ENCODE results near the gene TTC4. TPM values are rescaled to one million over a fixed set of nuclear protein-coding genes. Genes with fewer than 3 reads are reported as not detected.

Gene TTC4
- total RNA-seq = 16.7 TPM
- long read RNA-seq, transcript TTC4-201 (10 exons, 2,395 nt) = major isoform, 36 of 43 reads
- long read RNA-seq, partial matches to known transcripts = 1 of 43 reads
- long read RNA-seq, other reads (novel, unspliced or antisense) = 5 of 43 reads

GRCh38 chr1:54715493-54716298, at the start of gene TTC4:
Gene TTC4, plus strand, starts transcription at chr1:54715861. Its CDS starts 48 bp downstream, at chr1:54715909.
- DNase-seq (ENCODE audit: low spot score) = peak; percentile 93
- intact Hi-C loops (cut with DNase I) = no loop called here

GRCh38 chr1:54666333-54666732, 49.3 kb upstream of the TTC4 start:
- intact Hi-C loops (cut with DNase I) = no loop called here
- no peak for DNase-seq (ENCODE audit: low spot score)

DNA sequence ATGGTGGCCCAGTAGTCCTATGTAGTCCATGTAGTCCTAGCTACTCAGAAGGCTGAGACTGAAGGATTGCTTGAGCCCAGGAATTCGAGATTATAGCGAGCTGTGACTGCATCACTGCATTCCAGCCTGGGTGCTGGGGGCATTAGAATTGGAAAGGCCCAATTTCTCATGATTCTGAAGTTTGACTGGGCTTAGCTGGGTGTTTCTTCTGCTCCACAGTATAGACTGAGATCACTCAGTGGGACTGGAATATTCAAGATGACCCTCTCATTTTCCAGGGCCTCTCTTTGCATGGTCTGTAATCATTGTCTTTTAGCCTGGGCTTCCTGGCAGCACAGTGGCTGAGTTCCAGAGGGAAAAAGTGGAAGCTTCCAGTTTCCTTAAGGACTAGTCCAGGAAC, 47.9 kb upstream of the TTC4 start:
- DNase-seq (ENCODE audit: low spot score) = no peak
- intact Hi-C loops (cut with DNase I) = no loop called here

GRCh38 chr1:54668567-54668966, 47.1 kb upstream of the TTC4 start:
- intact Hi-C loops (cut with DNase I) = no loop called here
- no peak for DNase-seq (ENCODE audit: low spot score)

DNA sequence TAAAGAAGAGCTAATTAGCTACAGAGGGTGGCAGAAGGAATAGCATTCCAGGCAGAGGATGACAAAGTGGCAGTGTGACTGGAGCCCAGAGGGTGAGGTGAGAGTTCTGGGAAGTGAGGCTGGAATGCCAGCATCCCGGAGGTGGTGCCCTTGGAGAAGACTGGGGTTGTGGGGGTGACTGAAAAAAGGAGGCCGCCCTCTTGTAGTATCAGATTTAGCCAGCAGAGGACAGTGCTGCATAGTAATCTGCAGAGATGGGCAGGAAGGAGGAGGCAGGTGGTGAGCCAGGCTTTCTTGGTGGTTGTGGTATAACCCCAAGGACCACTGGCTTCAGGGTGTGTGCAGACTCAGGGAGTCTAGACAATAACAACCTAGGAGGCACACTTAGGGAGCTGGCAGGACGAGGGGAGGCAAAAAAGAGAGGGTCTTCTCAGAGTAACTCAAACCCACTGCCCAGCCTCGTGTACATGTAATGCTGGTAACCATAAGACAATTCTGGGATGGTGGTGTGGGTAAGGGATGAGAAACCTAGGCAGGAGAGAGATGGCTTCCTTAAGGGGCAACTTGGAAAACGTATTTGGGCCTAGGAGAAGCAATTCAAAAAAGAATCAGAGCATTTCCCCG, 43.6 kb upstream of the TTC4 start:
- DNase-seq (ENCODE audit: low spot score) = no peak
- intact Hi-C loops (cut with DNase I) = no loop called here

DNA sequence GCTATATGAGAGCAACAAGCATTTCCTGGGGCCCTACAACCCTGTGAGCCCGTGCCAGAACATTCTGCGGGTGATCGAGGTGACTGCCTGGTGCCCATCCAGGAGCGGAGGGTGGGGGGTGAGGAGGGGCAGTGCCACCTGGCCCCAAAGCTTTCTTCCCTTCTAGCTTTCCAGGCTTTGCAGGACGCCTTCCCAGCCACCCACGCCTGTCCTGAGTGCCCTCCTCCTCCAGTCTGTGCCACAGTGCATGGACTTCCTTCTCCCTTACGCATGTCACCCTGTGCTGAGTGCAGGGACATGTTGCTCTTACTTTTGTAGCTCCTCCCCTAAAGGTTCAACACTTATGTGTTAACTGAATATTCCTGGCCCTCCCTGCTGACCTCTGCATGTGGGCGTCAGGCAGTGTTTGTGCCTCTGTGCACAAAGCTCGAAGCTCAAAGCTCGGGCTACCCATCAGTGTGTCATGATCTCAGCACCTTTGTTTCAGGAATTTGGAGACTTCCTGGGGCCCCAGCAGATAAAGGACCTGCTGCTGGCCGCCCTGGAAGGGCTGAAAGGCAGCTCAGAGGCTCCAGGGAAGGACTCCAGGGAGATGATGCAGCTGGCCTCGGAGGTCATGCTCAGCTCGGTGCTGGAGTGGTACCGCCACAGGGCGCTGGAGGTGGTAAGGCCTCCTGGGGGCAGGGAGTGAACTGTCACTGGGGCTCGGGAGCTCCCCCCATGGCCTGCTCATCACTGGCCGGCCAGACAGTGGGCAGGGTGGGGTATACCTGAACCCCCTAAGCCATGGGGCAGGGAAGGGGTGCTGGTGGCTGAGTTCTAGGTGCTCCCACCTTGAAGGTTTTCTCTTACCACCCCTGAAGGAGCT, 36.7 kb upstream of the TTC4 start:
- no peak for DNase-seq (ENCODE audit: low spot score)
- intact Hi-C loops (cut with DNase I) = no loop called here

DNA sequence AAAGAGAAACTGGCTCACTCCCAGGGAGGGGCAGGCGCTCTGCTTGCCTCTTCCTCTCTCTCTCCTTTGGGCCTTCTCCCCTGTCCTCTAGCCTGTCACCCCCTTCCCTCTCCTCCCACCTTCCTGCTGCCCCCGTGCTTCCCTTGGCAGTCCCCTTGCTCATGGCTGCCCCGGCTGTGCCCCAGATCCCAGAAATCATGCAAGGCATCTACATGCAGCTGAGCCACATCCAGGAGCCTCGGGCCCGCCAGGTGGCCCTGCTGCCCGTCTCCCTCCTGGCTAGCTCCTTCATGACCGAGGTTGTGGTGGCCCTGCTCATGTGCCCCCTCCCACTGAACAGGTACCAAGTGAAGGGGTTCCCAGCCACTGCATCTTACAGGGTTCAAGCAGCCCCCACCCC, 36.0 kb upstream of the TTC4 start:
- intact Hi-C loops (cut with DNase I) = no loop called here
- no peak for DNase-seq (ENCODE audit: low spot score)

GRCh38 chr1:54680387-54680786, 35.3 kb upstream of the TTC4 start:
- intact Hi-C loops (cut with DNase I) = no loop called here
- no peak for DNase-seq (ENCODE audit: low spot score)

DNA sequence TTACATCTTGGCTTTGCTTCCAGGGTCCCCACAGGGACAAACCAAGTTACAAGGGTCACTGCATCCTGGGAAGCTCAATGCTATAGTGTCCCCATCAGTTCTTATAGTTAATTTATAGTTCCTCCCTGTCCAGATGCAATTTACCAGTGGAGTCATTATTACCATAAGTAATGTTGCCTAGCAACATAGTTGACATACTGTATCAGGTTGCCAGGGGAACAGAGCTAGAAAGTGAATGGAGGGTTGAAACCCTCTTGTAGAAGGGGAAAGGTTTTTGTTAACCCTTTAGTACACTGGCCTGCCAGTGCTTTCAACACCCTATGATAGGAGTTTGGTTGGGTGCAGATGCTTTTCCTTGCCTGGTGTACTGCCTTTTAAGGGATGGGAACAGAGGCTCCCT, 34.3 kb upstream of the TTC4 start:
- intact Hi-C loops (cut with DNase I) = no loop called here

GRCh38 chr1:54683453-54683852, 32.2 kb upstream of the TTC4 start:
- no peak for DNase-seq (ENCODE audit: low spot score)
- intact Hi-C loops (cut with DNase I) = no loop called here

More for the DNA sequence above, 34.3 kb upstream of the TTC4 start:
- no peak for DNase-seq (ENCODE audit: low spot score)

DNA sequence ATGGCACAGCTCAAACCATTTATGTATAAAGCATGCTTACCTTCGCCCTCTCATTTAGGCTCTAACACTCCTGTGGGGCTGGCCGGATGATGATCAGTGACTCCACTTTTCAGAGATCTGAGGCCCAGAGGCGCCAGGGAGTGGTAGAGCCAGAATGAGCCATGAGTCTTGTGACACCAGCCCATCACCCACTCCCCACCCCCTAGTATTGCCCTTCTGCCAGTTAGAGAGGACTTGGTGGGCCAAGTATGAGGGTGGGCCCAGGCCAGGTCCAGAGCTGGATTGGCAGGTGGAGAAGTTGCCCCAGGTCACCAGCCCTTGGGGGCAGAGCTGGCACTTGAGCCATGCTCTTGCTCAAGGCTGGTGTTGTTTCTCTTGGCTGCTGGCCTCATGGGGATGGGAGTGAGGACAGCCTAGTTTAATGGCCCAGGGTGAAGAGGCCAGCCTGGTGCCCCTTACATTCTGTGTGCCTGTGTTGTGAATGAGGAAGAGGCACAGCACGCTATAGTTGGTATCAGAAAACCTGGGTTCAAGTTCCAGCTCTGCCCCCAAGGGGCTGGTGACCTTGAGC, 30.2 kb upstream of the TTC4 start:
- intact Hi-C loops (cut with DNase I) = no loop called here

DNA sequence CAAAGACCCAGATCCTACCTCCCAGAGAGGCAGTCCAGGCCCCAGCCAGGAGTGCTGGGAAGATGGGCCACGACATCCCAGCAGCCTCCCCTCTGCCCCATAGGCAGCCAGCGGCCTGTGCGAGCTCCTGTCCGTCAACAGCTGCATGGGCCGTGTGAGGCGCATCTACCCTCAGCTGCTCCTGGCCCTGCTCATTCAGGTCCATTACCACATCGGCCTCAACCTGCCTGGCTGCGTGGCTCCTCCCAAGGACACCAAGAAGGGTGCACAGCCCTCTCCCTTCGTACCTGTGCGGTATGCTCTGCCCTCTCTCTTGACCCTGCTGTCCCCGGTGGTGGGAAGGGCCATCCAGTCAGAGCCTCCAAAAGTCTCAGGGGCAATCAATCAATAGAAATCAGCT, 29.5 kb upstream of the TTC4 start:
- DNase-seq (ENCODE audit: low spot score) = no peak
- intact Hi-C loops (cut with DNase I) = no loop called here

More for the DNA sequence above, 30.2 kb upstream of the TTC4 start:
- DNase-seq (ENCODE audit: low spot score) = no peak

DNA sequence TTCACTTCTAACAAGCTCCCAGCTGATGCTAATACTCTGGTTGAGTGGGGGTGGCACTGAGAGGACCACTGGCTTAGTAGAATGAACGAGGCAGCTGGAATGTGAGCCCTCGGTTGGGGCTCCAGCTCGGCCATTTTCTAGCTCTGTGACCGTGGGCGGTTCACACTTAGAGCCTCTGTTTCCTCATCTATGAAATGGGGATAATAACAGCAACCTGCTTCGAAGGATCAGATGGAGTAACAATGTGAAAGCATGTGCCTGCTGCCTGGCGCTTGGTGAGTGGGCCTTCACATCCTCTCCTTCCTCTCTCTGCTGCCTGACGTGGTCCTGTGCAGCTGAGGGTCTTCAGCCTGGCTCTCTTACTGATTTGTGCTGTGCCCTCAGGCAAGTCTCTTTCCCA, 20.9 kb upstream of the TTC4 start:
- intact Hi-C loops (cut with DNase I) = no loop called here
- DNase-seq (ENCODE audit: low spot score) = no peak

DNA sequence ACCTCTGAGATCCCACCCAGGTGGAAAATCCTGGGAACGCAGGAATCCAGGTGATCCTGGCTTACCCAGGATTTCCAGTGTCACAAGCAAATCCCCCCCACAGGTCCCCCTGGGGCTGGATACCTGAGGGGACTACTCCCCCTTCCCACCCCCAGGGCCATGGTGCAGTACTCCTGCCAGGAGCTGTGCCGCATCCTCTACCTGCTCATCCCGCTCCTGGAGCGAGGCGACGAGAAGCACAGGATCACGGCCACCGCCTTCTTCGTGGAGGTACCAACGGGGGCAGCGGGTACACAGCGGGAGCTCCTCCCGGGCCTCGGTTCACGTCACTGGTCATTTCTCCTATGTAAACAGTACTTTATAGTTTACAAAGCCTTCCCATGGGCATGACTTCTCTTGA, 20.4 kb upstream of the TTC4 start:
- intact Hi-C loops (cut with DNase I) = no loop called here
- no peak for DNase-seq (ENCODE audit: low spot score)

DNA sequence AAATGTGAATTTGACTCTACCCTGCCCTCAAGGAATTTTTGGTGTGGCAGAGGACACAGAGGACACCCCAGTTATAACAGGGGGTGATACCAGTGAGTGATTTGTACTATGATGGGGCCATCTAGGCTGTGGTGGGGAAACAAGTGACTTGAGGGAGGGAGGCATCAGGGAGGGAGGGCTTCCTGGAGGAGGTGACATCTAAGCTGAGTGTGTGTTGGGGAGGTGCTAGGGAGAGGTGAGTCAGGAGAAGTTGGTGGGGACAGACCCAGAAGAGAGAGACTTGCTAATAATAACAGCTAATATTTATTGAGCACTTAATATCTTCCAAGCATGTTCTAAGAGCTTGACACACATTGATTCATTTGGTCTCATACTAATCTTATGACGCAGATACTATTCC, 19.9 kb upstream of the TTC4 start:
- intact Hi-C loops (cut with DNase I) = no loop called here
- DNase-seq (ENCODE audit: low spot score) = no peak

DNA sequence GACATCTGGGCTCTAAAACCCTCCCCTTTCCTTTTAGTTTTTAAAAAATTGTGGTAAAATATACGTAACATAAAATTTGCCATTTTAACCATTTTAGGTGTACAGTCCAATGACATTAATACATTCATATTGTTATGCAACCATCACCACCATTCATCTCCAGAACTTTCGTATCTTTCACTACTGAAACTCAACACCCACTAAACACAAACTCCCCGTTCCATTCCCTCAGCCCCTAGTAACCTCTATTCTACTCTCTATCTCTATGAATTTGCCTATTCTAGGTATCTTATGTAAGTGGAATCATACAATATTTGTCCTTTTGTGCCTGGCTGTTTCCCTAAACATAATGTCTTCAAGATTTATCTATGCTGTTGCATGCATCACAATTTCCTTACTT, 19.4 kb upstream of the TTC4 start:
- intact Hi-C loops (cut with DNase I) = no loop called here

GRCh38 chr1:54697896-54698295, 17.8 kb upstream of the TTC4 start:
- peak; percentile 54 for DNase-seq (ENCODE audit: low spot score)
- intact Hi-C loops (cut with DNase I) = no loop called here

More for the DNA sequence above, 19.4 kb upstream of the TTC4 start:
- no peak for DNase-seq (ENCODE audit: low spot score)

DNA sequence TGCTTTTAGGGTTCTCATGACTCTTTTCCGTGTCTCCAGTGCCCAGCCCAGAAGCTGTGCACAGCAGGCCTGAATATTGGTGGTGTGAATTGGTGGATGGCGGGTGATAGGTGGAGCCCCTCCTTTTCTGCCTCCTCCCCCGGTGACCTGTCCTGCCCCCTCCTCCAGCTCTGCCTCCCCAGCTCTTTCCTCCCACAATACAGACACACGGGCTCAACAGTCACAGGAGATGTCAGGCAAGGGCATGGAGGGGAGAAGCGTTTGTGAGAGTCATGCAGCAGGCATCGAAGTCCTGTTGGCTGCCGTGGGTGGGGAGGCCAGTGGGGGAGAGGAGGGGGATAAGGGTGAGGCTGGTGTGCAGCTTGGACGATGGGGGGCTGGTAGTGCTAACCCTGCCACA, 17.3 kb upstream of the TTC4 start:
- peak; percentile 64 for DNase-seq (ENCODE audit: low spot score)
- intact Hi-C loops (cut with DNase I) = no loop called here

- intact Hi-C loops (cut with DNase I) = no loop called here
- peak; percentile 31 for DNase-seq (ENCODE audit: low spot score)
These were observed 15.6 kb upstream of the TTC4 start for GRCh38 chr1:54699936-54700525.
